PFSK-1 (cell line): ENCODE measurements around the gene ABR.

Experiments used
- FOXP2 ChIP-seq: optimal IDR thresholded peaks from 2 replicates; pipeline ENCODE3; 2011; ENCODE audit warnings: borderline replicate concordance, control low read depth, inconsistent platforms; ENCODE audit not compliant: insufficient read depth; ENCODE audit errors: extremely low read length, extremely low read depth
- POLR2AphosphoS5 ChIP-seq: IDR thresholded peaks from 2 replicates; pipeline ENCODE4 v1.6.1; 2012; ENCODE audit warnings: low read depth, mild to moderate bottlenecking, control low read depth, low read length, moderate library complexity
- REST ChIP-seq, 2 experiments: IDR thresholded peaks; 2 replicates each; pipeline versions ENCODE4 v1.6.1 to v1.8.0; 2011 to 2012; ENCODE audit warnings: low read depth in 2 of 2, low read length in 2 of 2, control low read depth in 1 of 2, inconsistent platforms in 1 of 2, mild to moderate bottlenecking in 1 of 2, moderate library complexity in 1 of 2; ENCODE audit not compliant: insufficient read depth in 1 of 2
- SIN3A ChIP-seq: IDR thresholded peaks from 2 replicates; pipeline ENCODE4 v1.6.1; 2012; ENCODE audit warnings: mild to moderate bottlenecking, low read length, moderate library complexity, borderline replicate concordance; ENCODE audit not compliant: insufficient read depth
- TAF1 ChIP-seq: IDR thresholded peaks from 2 replicates; pipeline ENCODE4 v1.6.1; 2012; ENCODE audit warnings: low read length, control low read depth, borderline replicate concordance; ENCODE audit not compliant: insufficient read depth

ABR gene

GRCh38 chr17:1011138-1011537, 168.6 kb downstream of the ABR start:
- TF ChIP-seq TAF1 (no peak), POLR2AphosphoS5 (no peak), REST (IDR thresholded peaks at IDR 0.05; ENCODE audit: insufficient read depth in 1 of 2, low read depth in 2 of 2, low read length in 2 of 2) (no peak), FOXP2 (no peak), SIN3A (no peak)

GRCh38 chr17:1010586-1010985, 169.2 kb downstream of the ABR start:
- TF ChIP-seq POLR2AphosphoS5, result no peak
- TF ChIP-seq TAF1, result no peak
- no peak for TF ChIP-seq FOXP2
- TF ChIP-seq REST (IDR thresholded peaks at IDR 0.05; ENCODE audit: insufficient read depth in 1 of 2, low read depth in 2 of 2, low read length in 2 of 2), result no peak
- TF ChIP-seq SIN3A, result no peak

- TF ChIP-seq TAF1 (no peak), SIN3A (no peak), REST (IDR thresholded peaks at IDR 0.05; ENCODE audit: insufficient read depth in 1 of 2, low read depth in 2 of 2, low read length in 2 of 2) (no peak), FOXP2 (no peak), POLR2AphosphoS5 (no peak)
Observed at GRCh38 chr17:1010086-1010450, 169.7 kb downstream of the ABR start.

GRCh38 chr17:1009229-1010085, 170.3 kb downstream of the ABR start:
- no peak for TF ChIP-seq TAF1
- TF ChIP-seq REST (IDR thresholded peaks at IDR 0.05; ENCODE audit: insufficient read depth in 1 of 2, low read depth in 2 of 2, low read length in 2 of 2), result no peak
- TF ChIP-seq FOXP2, result no peak
- no peak for TF ChIP-seq SIN3A
- no peak for TF ChIP-seq POLR2AphosphoS5
